ENCODE results near the gene NMUR1.

Gene NMUR1

DNA sequence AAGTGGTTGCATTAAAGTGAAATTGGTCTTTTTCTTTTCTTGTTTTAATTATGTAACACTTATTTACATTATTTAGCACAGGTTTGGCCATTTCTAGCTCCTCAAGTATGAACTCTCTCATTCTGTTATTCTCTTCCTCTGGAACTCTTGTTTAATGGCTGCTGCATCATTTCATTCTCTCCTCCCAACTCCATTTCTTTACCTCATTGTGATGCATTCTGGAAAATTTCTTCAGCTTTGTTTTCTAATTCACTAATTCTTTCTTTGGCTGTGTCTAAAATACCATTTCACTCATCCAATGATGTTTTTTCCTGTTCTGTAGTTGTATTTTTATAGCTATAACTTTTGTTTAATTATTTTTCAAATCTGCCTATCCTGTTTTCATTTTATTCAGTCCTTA, 22.5 kb upstream of the NMUR1 start:
- DNase-seq, result no peak

- DNase-seq, result no peak
Observed at GRCh38 chr2:231549446-231550239, 19.4 kb upstream of the NMUR1 start.

GRCh38 chr2:231548752-231549151, 18.5 kb upstream of the NMUR1 start:
- no peak for DNase-seq

- no peak for DNase-seq
Observed at GRCh38 chr2:231547315-231548110, 17.3 kb upstream of the NMUR1 start.

GRCh38 chr2:231546014-231546715, 15.9 kb upstream of the NMUR1 start:
- DNase-seq, result no peak

DNA sequence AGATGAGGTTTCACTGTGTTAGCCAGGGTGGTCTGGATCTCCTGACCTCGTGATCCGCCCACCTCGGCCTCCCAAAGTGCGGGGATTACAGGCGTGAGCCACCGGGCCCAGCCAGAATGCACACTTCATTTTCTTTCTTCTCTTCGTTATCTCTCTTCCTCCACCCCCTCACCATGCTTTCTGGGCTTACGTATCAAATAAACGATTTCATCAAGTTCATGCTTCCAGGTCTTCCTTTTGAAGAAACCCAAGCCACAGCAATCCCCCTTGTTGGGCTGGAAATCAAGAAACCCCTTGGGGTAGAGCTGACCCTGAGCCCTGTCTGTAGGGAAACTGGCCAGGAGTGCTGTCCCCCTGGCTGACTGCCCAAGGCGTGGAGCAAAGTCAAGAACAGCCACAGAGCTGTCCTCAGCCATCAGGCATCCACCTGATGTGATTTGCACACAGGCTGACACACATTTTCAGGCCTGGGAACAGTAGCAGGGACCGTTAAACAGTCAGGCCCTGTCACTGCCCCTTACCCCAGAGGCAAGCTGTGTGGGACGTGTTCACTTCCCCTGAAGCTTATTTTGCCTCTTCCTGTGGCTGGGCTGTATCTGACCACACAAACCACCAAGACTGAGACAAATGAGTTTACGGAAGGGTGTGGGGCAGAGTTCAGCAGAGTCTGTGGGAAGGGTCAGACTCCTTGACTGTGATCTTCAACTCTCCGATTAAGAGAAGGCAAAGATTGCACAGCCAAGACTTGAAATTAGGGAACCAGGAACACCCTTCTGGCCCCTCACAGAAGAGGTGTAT, 15.1 kb upstream of the NMUR1 start:
- DNase-seq, result peak; percentile 13

- DNase-seq, result no peak
Observed at GRCh38 chr2:231542136-231542535, 11.9 kb upstream of the NMUR1 start.

- DNase-seq, result no peak
Observed at GRCh38 chr2:231541645-231542044, 11.4 kb upstream of the NMUR1 start.

DNA sequence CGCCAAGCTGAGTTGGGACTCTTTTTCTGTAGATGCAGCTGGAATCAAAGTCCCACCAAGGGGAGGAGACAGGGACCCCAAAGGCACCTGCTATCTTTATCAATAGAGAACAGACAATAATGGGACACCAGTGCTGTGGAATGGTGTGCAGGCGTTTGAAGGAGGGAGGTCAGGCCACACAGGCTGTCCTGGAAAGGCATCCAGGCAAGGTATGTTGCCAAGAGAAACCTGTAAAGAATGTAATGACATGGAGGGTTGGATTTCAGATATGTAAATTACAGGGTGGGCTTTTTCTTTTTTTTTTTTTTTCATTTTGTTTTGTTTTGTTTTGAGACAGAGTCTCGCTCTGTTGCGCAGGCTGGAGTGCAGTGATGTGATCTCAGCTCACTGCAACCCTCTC, 9.7 kb upstream of the NMUR1 start:
- no peak for DNase-seq

DNA sequence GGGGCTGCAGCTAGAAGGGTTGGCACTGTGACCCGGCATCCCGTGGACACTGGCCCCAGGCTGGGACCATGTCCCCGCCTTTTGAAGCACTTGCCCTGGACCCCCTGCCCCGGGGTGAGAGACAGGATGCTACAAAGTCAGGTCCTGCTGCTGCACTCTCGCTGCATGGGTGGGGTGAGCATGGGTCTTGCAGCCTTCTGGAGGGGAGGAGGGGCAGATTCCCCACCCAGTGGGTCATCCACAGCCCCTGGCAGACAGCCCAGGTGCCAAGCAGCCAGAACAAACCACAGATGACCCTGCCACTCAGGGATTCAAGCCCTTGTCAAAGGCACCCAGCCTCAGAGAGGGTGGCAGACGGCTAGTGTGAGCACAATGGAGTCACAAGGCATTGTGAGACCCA, 5.7 kb upstream of the NMUR1 start:
- no peak for DNase-seq

DNA sequence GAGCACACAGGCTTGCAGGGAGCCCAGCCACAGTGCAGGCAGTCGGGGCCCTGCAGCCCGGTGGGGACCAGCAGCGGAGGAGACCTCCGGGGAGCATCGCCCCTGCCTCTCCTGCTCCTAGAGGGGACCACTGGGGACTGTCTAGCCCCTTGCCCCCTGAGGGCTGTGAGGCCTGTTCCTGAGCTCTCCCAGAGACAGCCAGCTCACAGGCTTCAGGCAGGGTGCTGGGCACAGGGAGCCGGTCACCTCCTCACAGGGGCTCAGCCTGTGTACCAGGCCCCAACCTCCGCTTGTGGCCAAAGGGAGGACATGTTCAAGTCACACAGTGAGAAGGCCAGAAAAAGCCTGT, 3.5 kb upstream of the NMUR1 start:
- DNase-seq, result no peak

- no peak for DNase-seq
Observed at GRCh38 chr2:231533086-231533776, 3.0 kb upstream of the NMUR1 start.

GRCh38 chr2:231532756-231533035, 2.5 kb upstream of the NMUR1 start:
- DNase-seq, result no peak

DNA sequence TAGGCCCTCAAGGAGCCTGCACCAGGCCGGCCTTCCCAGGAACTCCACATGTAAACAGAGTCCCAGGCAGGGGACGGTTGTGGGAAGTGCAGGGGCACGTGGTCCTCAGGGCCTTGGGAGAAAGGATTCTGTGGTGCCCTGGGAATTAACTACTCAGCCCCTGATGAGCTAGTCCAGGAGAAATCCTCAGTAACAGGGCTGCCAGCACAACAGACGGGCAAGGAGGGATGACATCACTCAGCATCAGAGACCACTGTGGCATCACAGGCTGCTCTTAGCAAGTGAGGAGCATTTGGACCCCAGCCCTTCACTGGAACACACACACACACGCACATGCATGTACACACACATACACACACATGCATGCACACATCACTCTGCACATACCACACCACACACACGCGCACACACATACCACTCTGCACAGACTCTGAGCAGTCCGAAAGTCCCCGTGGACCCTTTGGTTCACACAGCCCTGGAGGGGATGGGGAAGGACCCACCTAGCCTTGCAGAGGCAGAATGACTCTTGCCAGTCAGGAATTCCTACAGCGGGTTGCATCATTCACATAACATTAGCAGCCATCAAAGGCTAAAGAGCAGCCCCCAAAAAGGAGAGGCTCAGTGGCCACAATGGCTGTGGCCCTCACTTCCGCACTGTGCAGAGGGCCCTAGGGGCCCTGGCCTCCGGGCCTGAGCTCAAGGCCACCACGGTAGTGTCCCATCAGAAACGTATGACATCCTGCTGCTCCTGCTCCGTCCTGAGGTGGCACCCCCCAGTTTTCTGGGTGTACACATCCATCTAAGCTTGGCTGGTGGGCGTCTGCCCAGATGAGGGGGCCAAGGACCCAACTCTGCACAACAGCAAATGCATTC, 1.9 kb upstream of the NMUR1 start:
- DNase-seq, result no peak

- no peak for DNase-seq
Observed at GRCh38 chr2:231531466-231531865, 1.2 kb upstream of the NMUR1 start.

GRCh38 chr2:231528636-231529030, 1.6 kb downstream of the NMUR1 start:
- no peak for DNase-seq

- no peak for DNase-seq
Observed at GRCh38 chr2:231527955-231528635, 2.1 kb downstream of the NMUR1 start.

DNA sequence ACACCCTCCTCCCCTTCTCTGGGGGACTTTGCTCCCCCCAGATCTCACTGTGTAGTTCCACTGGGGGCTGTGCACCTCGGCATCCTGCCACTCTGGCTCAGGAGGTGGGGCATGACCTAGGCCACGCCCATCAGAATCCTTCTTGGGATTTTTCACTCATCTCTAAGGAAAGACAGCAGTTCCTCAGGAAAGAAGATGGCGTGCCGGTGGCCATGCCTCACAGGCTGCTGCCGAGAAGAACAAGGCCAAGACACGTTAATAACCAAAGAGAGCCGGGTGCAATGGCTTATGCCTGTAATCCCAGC, 3.2 kb downstream of the NMUR1 start:
- DNase-seq, result no peak

GRCh38 chr2:231526341-231527090, 3.7 kb downstream of the NMUR1 start:
- DNase-seq, result no peak
